HG03520 (cell line): ENCODE measurements around the gene STH.

Experiments
- ATAC-seq: cut with Tn5 transposase; IDR thresholded peaks from one replicate; pipeline ENCODE4 v1.9.1; 2021; ENCODE audit warnings: mild to moderate bottlenecking, moderate library complexity; ENCODE audit not compliant: unreplicated experiment

Gene STH

GRCh38 chr17:46025060-46025459 is 26.0 kb downstream of the STH start:
- ATAC-seq, result no peak

- ATAC-seq, result no peak
Observed at GRCh38 chr17:46025510-46026165, 26.6 kb downstream of the STH start.

GRCh38 chr17:46026166-46027047 is 27.4 kb downstream of the STH start:
- ATAC-seq, result no peak

GRCh38 chr17:46027048-46027975 is 28.3 kb downstream of the STH start:
- no peak for ATAC-seq

GRCh38 chr17:46027976-46028325 is 28.9 kb downstream of the STH start:
- ATAC-seq, result no peak

GRCh38 chr17:46028374-46028773 is 29.3 kb downstream of the STH start:
- no peak for ATAC-seq

GRCh38 chr17:46028981-46029565 is 30.0 kb downstream of the STH start:
- no peak for ATAC-seq

GRCh38 chr17:46029627-46030026 is 30.6 kb downstream of the STH start:
- ATAC-seq, result no peak

- ATAC-seq, result no peak
Observed at GRCh38 chr17:46030752-46031151, 31.7 kb downstream of the STH start.

GRCh38 chr17:46031440-46031839 is 32.4 kb downstream of the STH start:
- ATAC-seq, result no peak

GRCh38 chr17:46031920-46032319 is 32.9 kb downstream of the STH start:
- ATAC-seq, result no peak

GRCh38 chr17:46032909-46033308 is 33.9 kb downstream of the STH start:
- ATAC-seq, result no peak

- no peak for ATAC-seq
Observed at GRCh38 chr17:46033392-46033791, 34.3 kb downstream of the STH start.

- no peak for ATAC-seq
Observed at GRCh38 chr17:46035112-46035818, 36.2 kb downstream of the STH start.

GRCh38 chr17:46036491-46036890 is 37.4 kb downstream of the STH start:
- no peak for ATAC-seq

GRCh38 chr17:46037722-46038255 is 38.7 kb downstream of the STH start:
- ATAC-seq, result no peak

- no peak for ATAC-seq
Observed at GRCh38 chr17:46038414-46038813, 39.4 kb downstream of the STH start.

GRCh38 chr17:46038937-46039336 is 39.9 kb downstream of the STH start:
- no peak for ATAC-seq

- no peak for ATAC-seq
Observed at GRCh38 chr17:46039592-46040186, 40.6 kb downstream of the STH start.

GRCh38 chr17:46042246-46042645 is 43.2 kb downstream of the STH start:
- ATAC-seq, result no peak
